ENCODE data around the gene ADD2.

ADD2 gene

GRCh38 chr2:70795164-70795995 is 27.4 kb upstream of the ADD2 start:
- H3K4me3 ChIP-seq (ENCODE audit: low read length): no peak overlapping the region
- no peak for DNase-seq (ENCODE audit: low read depth)
- TF ChIP-seq, protein P1, sequence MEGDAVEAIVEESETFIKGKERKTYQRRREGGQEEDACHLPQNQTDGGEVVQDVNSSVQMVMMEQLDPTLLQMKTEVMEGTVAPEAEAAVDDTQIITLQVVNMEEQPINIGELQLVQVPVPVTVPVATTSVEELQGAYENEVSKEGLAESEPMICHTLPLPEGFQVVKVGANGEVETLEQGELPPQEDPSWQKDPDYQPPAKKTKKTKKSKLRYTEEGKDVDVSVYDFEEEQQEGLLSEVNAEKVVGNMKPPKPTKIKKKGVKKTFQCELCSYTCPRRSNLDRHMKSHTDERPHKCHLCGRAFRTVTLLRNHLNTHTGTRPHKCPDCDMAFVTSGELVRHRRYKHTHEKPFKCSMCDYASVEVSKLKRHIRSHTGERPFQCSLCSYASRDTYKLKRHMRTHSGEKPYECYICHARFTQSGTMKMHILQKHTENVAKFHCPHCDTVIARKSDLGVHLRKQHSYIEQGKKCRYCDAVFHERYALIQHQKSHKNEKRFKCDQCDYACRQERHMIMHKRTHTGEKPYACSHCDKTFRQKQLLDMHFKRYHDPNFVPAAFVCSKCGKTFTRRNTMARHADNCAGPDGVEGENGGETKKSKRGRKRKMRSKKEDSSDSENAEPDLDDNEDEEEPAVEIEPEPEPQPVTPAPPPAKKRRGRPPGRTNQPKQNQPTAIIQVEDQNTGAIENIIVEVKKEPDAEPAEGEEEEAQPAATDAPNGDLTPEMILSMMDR (conservative IDR thresholded peaks at IDR 0.05; ENCODE audit: low read depth, low read length): no peak

- no peak for DNase-seq (ENCODE audit: low read depth)
- no peak overlapping the region for H3K4me3 ChIP-seq (ENCODE audit: low read length)
- TF ChIP-seq, protein P1 (conservative IDR thresholded peaks at IDR 0.05; ENCODE audit: low read depth, low read length): no peak
These were observed 25.4 kb upstream of the ADD2 start for GRCh38 chr2:70793450-70793849.

DNA sequence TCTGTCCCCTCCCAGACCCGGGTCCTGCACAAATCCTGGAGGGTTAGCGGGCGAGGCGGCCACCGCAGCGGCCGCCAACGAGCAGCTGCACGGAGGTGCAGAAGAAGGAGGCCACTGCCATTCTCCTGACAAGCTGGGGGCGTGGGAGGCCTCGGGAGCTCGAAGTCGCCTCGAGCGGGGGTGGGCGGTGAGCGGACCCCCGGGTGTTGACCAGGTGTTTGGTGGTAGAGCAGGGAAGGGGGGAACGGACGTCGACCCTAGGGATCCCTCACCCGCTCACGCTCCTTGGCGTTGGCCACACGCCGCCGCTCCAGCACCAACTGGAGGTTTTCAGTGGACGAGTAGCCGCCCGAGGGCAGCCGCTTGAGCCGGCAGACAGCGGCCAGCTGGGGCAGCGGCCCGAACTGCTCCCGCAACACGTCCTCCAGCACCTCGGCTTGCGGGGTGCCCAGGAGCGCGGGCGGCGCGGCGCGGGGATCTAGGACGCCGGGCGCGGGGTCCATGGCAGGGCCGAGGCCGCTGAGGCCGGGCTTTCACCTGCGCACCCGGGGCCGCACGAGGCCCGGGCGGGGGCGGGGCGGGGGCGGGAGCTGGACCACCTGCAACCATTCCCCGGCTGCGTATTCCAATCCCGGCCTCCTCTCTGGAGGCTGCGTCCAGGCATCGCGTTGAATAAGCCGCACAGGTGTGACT is 22.3 kb upstream of the ADD2 start, which contains the start of gene FIGLA:
Gene FIGLA, minus strand, starts transcription at position 508 of the 693 bp plus-strand sequence. Its CDS starts 5 bp downstream, at position 503.
- H3K4me3 ChIP-seq (ENCODE audit: low read length): peak within 1 kb of the TSS; percentile 26
- TF ChIP-seq, protein P1 (conservative IDR thresholded peaks at IDR 0.05; ENCODE audit: low read depth, low read length): no peak
- DNase-seq (ENCODE audit: low read depth): no peak

GRCh38 chr2:70789304-70790135 is 21.5 kb upstream of the ADD2 start:
- peak overlapping the region; percentile 26 for H3K4me3 ChIP-seq (ENCODE audit: low read length)
- TF ChIP-seq, protein P1 (conservative IDR thresholded peaks at IDR 0.05; ENCODE audit: low read depth, low read length): peak; percentile 74
- DNase-seq (ENCODE audit: low read depth): no peak

DNA sequence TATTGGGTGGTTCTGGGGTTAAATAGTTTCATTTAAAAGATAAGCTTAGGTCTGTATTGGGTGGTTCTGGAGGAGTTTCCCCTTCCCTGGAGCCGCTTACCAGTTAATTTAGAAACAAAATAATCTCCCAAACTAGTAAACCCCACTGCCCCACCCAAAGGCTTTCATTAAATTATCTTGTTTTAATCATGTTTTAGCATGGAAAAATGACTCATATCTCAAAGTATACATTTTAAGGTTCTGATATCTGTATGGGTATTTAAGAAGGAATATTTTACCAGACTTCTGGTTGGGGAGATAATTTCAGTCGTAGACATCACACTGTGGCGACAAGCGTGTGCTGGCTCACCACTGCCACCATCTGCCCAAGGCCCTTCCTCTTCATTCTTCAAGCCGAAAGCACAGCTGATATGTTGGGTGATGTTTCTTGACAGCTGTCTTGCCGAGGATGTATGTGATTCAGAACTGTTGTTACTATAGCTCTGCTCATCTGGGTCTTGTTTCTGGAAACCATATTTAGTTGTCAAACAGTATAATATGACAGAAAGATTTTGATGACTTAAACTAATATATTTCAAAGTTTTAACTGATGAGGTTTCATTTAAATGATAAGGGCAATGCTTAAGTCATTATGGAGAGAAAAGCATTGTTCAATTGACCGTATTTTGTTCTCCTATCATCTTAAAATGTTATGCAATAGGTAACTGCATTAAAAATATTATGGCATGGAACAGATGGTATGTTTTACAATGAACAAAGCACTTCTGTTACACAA is 17.3 kb upstream of the ADD2 start:
- H3K4me3 ChIP-seq (ENCODE audit: low read length): no peak overlapping the region
- TF ChIP-seq, protein P1 (conservative IDR thresholded peaks at IDR 0.05; ENCODE audit: low read depth, low read length): peak; percentile 74
- no peak for DNase-seq (ENCODE audit: low read depth)

- TF ChIP-seq, protein P1 (conservative IDR thresholded peaks at IDR 0.05; ENCODE audit: low read depth, low read length): no peak
- H3K4me3 ChIP-seq (ENCODE audit: low read length): no peak overlapping the region
- DNase-seq (ENCODE audit: low read depth): no peak
These were observed 16.3 kb upstream of the ADD2 start for GRCh38 chr2:70784320-70784719.

Measured in retinal pigment epithelial cell (primary cell).